ENCODE measurements around the gene FASTK.

Gene FASTK

DNA sequence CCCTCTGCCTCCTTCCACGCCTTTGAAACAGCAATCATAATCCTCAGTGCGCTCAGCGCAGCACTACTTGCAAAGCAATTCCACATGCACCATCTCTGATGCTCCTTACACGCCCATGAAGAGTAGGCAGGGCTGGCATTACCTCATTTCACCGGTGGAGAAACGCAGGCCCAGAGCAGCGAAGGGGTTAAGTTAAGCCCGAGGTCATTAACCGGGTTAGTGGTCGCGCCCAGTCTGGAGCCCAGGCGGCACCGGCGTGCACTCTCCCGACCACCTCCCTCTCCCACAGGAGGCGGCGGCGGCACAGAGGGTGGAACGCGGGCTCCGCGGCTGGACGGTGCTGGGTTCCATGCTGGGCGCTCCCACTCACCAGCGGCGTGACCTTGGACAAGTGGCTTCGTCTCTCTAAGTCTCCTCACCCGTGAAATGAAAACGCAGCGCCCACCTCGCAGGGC lies 515 bp downstream of the FASTK start:
- DNase-seq, result no peak

- DNase-seq, result no peak
Measured at GRCh38 chr7:151079199-151079910, 1.3 kb downstream of the FASTK start.

DNA sequence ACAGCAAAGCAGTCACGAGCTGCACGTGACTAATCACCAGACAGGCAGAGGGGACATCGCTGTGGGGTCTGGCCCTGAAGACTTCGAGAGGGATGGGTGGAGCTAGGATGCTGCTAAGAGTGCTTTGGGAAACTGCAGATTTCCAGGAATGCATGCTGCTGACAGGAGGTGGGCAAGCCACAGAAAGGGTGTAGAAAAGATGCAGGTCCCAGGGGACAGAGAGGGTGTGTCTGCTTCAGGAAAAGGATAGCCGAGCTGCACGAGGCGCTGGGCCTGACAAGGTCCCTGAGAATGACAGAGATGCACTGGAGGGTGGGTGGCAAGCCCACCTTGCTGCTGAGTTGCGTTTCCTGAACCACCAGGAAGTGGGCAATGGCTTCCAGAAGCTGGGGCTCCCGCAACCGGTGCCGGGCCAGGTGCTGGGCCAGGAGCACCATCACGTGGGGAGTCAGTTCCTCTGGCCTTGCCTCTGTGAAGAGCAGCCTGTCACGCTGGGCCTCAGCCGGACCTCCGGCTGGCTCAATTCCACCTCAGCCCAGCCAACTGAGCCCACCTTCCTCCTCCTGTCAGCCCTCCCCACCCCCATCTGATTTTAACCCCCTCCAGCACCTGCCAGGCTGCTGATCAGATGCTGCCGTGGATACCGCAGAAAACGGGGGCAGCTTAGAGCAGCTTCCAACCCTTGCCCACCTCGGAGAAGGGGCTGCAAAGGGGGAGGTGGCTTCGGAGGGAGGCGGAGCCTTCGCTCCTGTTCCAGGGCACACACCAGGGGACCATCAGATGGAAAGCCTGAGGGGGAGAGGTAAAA lies 2.2 kb downstream of the FASTK start:
- no peak for DNase-seq

DNA sequence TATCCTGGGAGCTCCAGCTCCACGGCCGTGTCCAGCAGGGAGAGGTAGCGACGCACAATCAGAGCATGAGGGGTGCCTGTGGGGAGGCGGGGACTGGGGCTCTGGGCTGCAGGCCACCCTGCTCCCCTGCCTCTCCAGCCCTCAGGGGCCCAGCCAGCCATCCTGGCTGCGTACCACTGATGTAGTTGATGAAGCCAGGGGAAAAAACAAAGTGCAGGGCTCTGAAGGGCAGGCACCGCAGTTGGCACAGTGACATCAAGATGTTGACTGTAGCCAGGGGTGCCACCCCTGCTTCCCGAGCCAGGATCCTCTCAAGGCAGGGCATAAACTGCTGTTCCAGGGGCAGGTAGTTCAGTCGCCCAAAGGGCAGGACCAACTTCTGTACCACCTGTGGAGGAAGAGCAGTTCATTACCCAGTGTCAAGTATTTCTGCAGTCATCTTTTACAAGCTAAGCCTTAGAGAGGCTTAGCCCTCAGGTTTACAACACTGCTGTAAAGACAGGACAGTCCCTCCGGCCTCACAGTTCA lies 2.8 kb downstream of the FASTK start:
- no peak for DNase-seq

- no peak for DNase-seq
Measured at GRCh38 chr7:151076863-151077704, 3.5 kb downstream of the FASTK start.

DNA sequence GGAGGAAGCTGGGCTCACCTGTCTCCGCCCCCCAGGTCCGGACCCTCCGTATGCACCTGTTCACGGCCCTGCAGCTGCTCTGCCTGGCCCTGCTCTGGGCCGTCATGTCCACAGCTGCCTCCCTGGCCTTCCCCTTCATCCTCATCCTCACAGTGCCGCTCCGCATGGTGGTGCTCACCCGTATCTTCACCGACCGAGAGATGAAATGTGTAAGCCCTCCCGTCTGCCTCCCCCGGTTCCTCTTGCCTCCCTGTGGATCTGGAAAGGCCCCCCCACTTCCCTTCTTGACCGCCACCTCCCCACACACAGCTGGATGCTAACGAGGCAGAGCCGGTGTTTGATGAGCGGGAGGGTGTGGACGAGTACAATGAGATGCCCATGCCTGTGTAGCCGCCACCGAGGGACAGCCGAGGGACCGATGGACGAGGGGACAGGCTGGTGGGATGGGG lies 4.6 kb downstream of the FASTK start:
- DNase-seq, result no peak

- DNase-seq, result no peak
Measured at GRCh38 chr7:151075662-151075971, 5.0 kb downstream of the FASTK start.

DNA sequence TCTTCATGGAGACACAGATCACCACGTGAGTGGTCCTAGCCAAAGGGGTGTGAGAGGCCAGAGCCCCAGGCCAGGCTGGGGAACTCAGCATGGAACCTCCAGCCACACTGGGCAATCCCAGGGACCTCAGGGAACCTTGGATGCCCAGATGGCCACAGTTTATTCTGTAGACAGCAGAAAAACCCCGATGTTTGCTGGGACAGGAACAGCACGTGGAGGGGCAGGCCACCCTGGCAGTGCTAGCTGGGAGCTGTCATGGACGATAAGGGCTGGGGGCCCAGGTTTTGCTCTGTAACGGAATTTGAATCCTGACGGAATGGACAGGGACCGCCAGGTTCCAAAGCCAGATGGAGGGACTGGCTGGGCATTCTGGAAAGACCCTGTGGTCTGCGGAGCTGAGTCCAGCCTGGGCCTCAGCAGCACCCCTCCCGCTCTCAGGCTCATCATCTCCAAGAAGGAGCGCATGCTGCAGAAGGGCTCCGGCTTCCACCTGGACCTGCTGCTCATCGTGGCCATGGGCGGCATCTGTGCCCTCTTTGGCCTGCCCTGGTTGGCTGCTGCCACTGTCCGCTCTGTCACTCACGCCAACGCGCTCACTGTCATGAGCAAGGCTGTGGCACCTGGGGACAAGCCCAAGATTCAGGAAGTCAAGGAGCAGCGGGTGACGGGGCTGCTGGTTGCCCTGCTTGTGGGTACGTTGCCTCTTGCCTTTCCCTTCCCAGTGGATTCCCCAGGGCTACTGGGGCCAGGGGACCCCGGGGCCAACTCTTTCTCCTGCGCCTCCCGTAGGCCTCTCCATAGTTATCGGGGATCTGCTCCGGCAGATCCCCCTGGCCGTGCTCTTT lies 5.6 kb downstream of the FASTK start:
- no peak for DNase-seq

- DNase-seq, result no peak
Measured at GRCh38 chr7:151073990-151074389, 6.6 kb downstream of the FASTK start.

GRCh38 chr7:151071032-151071866 lies 9.4 kb downstream of the FASTK start:
- DNase-seq, result no peak

DNA sequence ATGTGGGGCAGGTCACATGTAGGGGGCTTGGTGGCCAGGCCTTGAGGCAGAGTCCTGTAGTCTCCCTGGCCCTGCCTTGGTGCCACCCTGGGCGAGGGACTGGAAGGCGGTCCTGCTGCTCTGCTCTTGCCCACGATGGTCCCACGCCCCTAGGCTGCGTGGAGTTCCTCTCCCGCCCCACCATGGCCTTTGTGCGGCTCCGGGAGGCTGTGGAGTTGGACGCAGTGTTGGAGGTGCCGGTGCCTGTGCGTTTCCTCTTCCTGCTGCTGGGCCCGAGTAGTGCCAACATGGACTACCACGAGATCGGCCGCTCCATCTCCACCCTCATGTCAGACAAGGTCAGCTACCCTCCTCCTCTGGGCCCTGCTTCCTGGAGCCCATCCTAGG lies 10.0 kb downstream of the FASTK start:
- no peak for DNase-seq

DNA sequence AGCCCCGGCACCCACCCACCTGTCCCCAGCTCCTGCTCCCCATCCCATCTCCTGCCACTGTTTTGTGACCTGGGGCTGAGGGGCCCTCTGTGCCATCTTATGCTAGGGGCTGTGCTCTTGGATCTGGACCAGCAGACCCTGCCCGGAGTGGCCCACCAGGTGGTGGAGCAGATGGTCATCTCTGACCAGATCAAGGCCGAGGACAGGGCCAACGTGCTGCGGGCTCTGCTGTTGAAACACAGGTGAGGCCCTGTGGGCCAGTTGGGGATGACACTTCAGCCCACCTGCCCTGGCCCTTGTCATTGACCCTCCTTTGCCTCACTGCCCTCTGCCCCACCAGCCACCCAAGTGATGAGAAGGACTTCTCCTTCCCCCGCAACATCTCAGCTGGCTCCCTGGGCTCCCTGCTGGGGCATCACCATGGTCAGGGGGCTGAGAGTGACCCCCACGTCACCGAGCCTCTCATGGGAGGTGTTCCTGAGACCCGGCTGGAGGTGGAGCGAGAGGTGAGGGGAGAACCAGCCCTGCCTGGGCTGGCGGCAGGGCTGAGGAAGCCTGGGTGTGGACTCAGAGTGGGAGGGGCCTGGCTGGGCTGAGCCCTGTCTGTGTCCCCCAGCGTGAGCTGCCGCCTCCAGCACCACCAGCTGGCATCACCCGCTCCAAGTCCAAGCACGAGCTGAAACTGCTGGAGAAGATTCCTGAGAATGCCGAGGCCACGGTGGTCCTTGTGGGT lies 10.6 kb downstream of the FASTK start:
- DNase-seq, result no peak

DNA sequence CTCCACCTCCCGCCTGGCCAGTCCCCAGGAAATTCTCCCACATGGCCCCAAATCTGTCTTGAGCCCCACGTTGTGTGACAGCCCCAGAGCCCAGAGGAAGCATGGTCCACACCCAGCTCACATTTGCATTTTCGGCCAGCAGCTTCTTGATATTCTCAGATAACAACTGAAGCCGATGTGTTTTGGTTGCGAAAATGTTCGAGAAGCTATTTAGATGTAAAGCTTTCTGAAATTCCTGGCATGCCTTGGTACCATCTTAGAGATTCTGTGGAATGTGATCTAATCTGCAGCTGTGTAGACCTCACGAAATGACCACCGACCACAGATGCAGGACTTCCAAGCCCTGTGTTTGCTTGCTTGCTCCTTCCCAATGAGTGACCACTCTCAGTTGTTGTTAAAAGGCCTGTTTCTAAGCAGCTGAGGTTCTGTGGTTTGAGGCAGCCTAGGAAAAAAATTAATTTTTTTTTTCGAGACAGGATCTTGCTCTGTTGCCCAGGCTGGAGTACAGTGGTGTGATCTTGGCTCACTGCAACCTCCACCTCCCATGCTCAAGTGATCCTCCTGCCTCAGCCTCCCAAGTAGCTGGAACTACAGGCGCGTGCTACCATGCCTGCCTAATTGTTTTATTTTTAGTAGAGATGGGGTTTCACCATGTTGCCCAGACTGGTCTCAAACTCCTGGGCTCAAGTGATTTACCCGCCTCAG lies 12.4 kb downstream of the FASTK start:
- no peak for DNase-seq

DNA sequence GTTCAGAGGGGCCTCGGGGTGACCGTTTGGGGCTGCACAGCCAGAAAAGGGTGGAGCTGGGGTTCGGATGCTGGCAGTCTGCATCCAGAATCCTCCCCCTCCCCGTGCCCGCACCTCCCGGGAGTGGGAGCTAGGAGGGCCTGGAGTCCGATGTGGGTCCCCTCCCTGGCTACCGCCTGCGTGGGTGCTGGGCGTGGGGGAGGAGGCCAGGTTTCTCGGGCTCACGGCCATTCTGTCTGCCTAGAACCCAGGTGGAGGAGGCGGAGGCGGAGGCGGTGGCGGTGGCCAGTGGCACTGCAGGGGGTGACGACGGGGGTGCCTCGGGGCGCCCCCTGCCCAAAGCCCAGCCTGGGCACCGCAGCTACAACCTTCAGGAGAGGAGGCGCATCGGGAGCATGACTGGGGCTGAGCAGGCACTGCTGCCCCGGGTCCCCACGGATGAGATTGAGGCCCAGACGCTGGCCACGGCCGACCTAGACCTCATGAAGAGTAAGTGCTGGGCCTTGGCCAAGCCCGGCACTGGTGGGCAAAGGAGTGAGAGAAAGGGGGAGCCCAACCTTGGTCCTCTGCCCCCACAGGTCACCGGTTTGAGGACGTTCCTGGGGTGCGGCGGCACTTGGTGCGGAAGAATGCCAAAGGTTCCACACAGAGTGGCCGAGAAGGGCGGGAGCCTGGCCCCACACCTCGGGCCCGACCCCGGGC lies 14.2 kb downstream of the FASTK start:
- no peak for DNase-seq

DNA sequence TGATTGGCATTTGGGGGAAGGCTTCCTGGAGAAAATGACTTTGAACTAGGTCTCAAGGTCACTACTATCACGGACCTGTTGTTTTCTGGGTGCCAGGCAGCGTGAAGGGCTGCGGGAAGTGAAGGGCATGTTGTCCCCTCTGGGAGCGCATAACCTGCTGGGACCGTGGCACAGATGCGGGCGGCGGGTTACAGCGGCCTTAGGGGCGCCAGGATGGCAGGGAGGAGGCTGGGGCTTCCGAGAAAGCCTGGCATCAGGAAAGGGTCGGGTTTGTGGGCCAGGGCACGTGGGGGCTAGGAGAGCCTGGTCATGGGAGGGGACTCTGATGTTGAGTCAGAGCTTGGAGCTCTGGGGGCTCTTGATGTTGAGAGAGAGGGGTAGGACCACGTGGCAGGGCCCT lies 15.1 kb downstream of the FASTK start:
- DNase-seq, result no peak

GRCh38 chr7:151064993-151065392 lies 15.6 kb downstream of the FASTK start:
- no peak for DNase-seq

- no peak for DNase-seq
Measured at GRCh38 chr7:151064454-151064853, 16.2 kb downstream of the FASTK start.

GRCh38 chr7:151063212-151063561 lies 17.4 kb downstream of the FASTK start:
- no peak for DNase-seq

DNA sequence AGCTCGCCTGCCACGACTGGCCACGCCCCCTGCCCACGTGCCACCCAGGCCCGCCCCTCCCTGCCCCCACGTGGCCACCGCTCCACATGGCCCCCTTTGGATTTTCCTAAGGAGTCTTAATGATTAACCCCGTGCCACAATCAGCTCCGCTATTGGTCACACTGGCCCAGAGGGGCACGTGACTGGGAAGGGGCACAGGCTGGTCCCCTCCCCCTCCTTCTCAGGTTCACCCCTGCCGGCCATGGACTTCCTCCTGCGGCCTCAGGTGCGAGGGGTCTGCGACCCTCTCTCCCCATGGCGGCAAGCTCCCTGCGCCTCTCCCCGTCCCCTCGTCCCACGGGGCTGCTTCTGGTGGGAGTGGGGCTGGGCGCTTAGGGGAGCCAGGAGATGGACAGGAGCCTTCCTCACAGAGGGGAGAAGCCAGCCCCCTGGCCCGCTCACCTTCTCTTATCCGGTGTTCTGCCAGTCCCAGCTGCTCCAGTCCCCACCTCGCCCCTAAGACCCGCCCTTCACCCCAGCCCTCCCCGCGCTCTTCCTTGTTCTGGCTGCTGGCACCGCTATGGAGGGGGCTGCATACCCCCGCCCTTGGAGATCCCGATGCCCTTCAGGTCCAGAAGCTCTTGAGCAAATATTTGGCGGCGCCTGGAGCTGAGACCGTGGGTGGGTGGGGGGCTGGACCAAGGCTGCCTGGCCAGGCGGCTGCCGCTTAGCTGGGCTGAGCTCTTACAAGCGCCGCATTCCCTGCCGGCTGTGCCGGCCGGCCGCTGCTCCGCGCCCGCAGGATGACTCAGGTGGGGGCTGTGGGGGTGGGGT lies 18.0 kb downstream of the FASTK start:
- DNase-seq, result no peak

Data from stimulated activated CD4-positive, alpha-beta T cell treated with anti-CD3 and anti-CD28 coated beads, Interleukin-1b, Interleukin-23, amount 100 ng/mL, for 48 hours (primary cell).